Measurements from ENCODE around the gene ZNF609. TPM values are rescaled to one million over a fixed set of nuclear protein-coding genes. Genes with fewer than 3 reads are reported as not detected.

ZNF609 gene
- total RNA-seq, 1 donor from 2014 or later = 24.1 TPM

DNA sequence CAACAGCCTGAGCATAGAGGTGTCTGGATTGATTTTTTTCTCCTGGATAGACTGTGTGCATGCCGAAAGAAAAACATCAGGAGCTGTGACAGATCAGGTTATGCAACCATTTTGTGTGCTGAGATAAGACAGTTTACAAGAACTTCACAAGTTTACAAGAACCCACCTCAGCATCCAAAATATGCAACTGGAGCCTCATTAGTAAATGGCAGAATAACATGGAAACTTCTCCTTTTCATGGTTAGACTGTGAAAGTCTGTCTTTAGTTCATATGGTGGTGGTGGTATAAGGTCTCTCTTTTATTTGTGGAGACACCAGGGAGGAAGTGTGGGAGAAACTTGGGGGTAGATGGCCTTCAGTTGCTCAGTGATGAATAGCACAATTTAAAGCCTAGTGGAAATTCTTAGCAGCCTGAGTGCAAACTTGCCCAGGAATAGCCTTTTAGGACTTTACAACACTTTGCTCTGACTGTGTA, 3.7 kb upstream of the ZNF609 start:
- no peak for DNase-seq (ENCODE audit: low spot score)
- H3K36me3 Mint-ChIP-seq (ENCODE audit: low read depth) = peaks cover 6% of the 10 kb centered on the region

DNA sequence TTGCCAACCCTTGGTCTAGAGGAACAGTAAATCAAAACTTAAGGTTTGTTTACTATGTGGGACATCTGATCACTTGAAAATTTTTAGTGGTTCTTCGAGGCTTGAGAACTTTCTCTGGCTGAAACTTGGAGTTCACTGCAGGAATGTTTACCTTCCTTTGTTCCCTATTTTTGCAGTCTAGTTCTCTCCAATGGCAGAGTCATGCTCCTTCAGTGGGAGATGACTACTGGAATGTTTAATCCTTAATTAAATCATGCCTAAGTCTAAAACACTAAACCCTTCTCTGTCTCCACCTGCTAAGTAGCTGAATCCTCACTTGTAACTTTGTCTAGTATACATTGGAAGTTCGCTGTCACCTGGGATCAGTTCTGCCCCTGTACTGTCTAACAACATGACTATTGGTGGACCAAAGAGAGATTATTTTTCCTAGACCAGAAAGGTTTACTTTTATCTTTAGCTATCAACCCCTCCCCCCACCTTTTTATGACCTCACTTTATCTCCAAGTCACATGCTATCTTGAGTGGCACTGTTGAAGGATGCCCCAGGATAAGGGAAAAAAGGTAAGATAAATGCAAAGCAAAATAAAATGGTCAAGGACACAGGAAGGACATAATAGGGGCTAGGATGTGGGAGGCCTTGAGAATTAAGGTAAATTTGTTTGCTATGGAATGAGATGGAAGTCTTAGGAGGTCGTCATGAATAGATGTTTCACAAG, 1.2 kb upstream of the ZNF609 start:
- no peak for DNase-seq (ENCODE audit: low spot score)
- H3K4me3 Mint-ChIP-seq (ENCODE audit: unreplicated experiment) = peak overlapping the region; percentile 74
- H3K9me3 Mint-ChIP-seq (ENCODE audit: low read depth) = no peaks in the 10 kb centered on the region
- peaks cover 6% of the 10 kb centered on the region for H3K36me3 Mint-ChIP-seq (ENCODE audit: low read depth)
- peaks cover 44% of the 10 kb centered on the region for H3K4me1 Mint-ChIP-seq (ENCODE audit: low read depth)
- TF ChIP-seq, protein P1, sequence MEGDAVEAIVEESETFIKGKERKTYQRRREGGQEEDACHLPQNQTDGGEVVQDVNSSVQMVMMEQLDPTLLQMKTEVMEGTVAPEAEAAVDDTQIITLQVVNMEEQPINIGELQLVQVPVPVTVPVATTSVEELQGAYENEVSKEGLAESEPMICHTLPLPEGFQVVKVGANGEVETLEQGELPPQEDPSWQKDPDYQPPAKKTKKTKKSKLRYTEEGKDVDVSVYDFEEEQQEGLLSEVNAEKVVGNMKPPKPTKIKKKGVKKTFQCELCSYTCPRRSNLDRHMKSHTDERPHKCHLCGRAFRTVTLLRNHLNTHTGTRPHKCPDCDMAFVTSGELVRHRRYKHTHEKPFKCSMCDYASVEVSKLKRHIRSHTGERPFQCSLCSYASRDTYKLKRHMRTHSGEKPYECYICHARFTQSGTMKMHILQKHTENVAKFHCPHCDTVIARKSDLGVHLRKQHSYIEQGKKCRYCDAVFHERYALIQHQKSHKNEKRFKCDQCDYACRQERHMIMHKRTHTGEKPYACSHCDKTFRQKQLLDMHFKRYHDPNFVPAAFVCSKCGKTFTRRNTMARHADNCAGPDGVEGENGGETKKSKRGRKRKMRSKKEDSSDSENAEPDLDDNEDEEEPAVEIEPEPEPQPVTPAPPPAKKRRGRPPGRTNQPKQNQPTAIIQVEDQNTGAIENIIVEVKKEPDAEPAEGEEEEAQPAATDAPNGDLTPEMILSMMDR (IDR thresholded peaks at IDR 0.05) = no peak
- H3K27ac Mint-ChIP-seq (ENCODE audit: unreplicated experiment) = peak overlapping the region; percentile 87
- H3K27me3 Mint-ChIP-seq (ENCODE audit: low read depth) = no peaks in the 10 kb centered on the region

More for the DNA sequence above, 3.7 kb upstream of the ZNF609 start:
- Mint-ChIP-seq H3K27me3 (ENCODE audit: low read depth) (no peaks in the 10 kb centered on the region), H3K4me1 (ENCODE audit: low read depth) (peaks cover 42% of the 10 kb centered on the region), H3K27ac (ENCODE audit: unreplicated experiment) (no peak overlapping the region), H3K9me3 (ENCODE audit: low read depth) (no peaks in the 10 kb centered on the region), H3K4me3 (ENCODE audit: unreplicated experiment) (no peak overlapping the region)
- TF ChIP-seq, protein P1 (IDR thresholded peaks at IDR 0.05) = no peak

DNA sequence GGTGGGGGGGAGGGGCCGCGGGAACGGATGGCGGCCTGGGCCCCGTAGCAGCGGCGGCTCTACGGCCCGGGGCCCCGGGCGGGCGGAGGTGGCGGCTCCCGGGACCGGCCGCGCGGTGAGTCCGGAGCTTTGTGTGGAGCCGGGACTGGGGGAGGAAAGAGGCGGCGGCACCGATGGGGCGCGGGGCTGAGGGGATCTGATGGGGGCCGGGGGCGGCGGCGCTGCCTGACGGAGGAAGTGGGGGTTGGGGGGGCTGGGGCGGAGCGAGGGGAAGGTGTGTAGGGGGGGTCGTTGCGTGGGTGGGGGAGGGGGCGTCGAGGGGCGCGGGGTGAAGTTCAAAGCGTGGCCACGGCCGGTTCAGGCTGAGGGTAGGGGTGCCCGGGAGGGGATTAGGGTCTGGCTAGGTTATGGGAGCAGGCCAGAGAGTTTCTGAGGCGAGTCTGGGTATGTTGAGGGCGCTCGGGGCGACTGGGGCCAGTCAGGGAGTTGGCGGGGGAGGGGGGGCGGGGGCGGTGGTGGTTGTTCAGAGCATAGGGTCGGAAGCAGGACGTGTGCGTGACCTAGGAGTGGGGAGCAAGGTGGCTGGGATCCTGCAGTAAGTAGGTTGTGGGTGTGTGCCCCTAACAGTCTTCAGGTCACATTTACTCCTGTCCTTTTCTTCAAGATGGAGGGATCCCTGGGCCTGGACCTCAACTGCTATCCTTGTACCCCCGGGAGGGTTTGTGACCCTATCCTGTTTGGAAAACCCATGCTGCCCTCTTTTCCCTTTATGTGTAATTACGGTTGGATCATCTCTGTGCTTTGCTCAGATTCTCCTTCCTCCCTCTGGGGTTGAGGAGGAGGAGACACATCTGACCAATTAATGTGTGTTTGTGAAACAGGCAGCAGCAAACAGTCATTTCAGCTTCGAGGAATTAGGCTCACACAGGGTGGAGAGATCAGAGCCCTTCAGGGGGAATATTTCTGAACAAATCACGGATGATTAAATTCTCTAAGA, 644 bp downstream of the ZNF609 start:
- H3K4me1 Mint-ChIP-seq (ENCODE audit: low read depth) = peaks cover 46% of the 10 kb centered on the region
- peaks cover 4% of the 10 kb centered on the region for H3K36me3 Mint-ChIP-seq (ENCODE audit: low read depth)
- DNase-seq (ENCODE audit: low spot score) = no peak

DNA sequence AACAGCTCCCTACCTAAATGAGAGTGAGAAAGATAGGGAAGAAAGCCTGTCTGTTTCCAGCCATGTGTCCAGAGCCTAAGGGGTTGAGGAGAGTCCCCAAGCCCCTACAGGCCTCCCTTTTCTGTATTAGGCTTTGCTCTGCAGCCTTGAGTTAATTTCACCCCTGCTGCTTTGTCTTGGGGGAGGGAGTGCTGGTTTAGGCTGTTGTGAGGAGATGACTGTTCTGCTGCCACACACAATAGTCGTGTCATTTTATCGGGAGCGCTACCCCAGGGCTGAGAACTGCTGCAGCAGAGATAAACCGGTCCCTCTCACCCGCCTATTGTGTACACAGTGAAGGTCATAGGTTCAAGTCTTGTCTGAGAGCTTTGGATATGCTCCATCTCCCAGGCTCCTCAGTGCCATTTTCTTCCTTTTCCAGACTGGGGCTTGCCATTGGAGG, 1.4 kb downstream of the ZNF609 start:
- Mint-ChIP-seq H3K27ac (ENCODE audit: unreplicated experiment) (peak overlapping the region; percentile 86), H3K27me3 (ENCODE audit: low read depth) (no peaks in the 10 kb centered on the region), H3K9me3 (ENCODE audit: low read depth) (no peaks in the 10 kb centered on the region), H3K36me3 (ENCODE audit: low read depth) (peaks cover 1% of the 10 kb centered on the region), H3K4me3 (ENCODE audit: unreplicated experiment) (peak overlapping the region; percentile 77), H3K4me1 (ENCODE audit: low read depth) (peaks cover 49% of the 10 kb centered on the region)
- no peak for DNase-seq (ENCODE audit: low spot score)
- TF ChIP-seq, protein P1 (IDR thresholded peaks at IDR 0.05) = no peak

More for the DNA sequence above, 644 bp downstream of the ZNF609 start:
- peak overlapping the region; percentile 77 for H3K4me3 Mint-ChIP-seq (ENCODE audit: unreplicated experiment)
- H3K9me3 Mint-ChIP-seq (ENCODE audit: low read depth) = no peaks in the 10 kb centered on the region
- TF ChIP-seq, protein P1 (IDR thresholded peaks at IDR 0.05) = peak; percentile 40
- peak overlapping the region; percentile 86 for H3K27ac Mint-ChIP-seq (ENCODE audit: unreplicated experiment)
- no peaks in the 10 kb centered on the region for H3K27me3 Mint-ChIP-seq (ENCODE audit: low read depth)

DNA sequence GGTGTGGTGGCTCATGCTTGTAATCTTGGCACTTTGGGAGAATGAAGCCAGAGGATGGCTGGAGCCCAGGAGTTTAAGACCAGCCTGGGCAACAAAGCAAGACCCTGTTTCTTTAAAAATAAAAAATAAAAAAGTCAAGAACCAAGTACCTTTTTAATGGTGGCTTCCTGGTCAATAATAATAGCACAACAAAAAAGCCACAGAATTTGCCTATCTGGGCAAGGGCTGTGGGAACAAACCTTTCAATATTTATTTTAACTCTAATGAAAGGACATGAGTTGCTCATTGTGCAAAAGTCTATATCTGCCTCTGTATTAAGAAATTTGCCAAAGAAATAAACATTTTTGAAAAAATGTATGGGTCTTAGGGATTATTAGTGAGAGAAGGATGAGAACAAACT, 2.1 kb downstream of the ZNF609 start:
- Mint-ChIP-seq H3K4me3 (ENCODE audit: unreplicated experiment) (no peak overlapping the region), H3K9me3 (ENCODE audit: low read depth) (no peaks in the 10 kb centered on the region), H3K36me3 (ENCODE audit: low read depth) (peaks cover 1% of the 10 kb centered on the region), H3K27ac (ENCODE audit: unreplicated experiment) (no peak overlapping the region), H3K4me1 (ENCODE audit: low read depth) (peaks cover 57% of the 10 kb centered on the region), H3K27me3 (ENCODE audit: low read depth) (no peaks in the 10 kb centered on the region)
- DNase-seq (ENCODE audit: low spot score) = no peak
- TF ChIP-seq, protein P1 (IDR thresholded peaks at IDR 0.05) = no peak

Data from chondrocyte (in vitro differentiated cells).